Activated naive CD4-positive, alpha-beta T cell treated with anti-CD3 and anti-CD28 coated beads, Interleukin-2, amount 50 U/mL, for 24 hours (primary cell): ENCODE results near the gene CD59.
"Not testable (repeated sequence)": the region's sequence is repeated elsewhere in the genome, so short reads cannot be mapped to it uniquely, and the experiment has no call there.

Experiments
- H3K27ac Mint-ChIP-seq: one replicate; pipeline ENCODE4 v1.8.0; 2021; ENCODE audit warnings: mild to moderate bottlenecking, mixed read lengths
- H3K27me3 Mint-ChIP-seq: one replicate; pipeline ENCODE4 v1.8.0; 2021; ENCODE audit warnings: mixed read lengths
- H3K36me3 Mint-ChIP-seq: one replicate; pipeline ENCODE4 v1.8.0; 2021; ENCODE audit warnings: mixed read lengths
- H3K4me1 Mint-ChIP-seq: one replicate; pipeline ENCODE4 v1.8.0; 2021; ENCODE audit warnings: mixed read lengths
- H3K4me3 Mint-ChIP-seq: one replicate; pipeline ENCODE4 v1.8.0; 2021; ENCODE audit warnings: mild to moderate bottlenecking, mixed read lengths
- H3K9me3 Mint-ChIP-seq: one replicate; pipeline ENCODE4 v1.8.0; 2021; ENCODE audit warnings: mixed read lengths

CD59 gene

DNA sequence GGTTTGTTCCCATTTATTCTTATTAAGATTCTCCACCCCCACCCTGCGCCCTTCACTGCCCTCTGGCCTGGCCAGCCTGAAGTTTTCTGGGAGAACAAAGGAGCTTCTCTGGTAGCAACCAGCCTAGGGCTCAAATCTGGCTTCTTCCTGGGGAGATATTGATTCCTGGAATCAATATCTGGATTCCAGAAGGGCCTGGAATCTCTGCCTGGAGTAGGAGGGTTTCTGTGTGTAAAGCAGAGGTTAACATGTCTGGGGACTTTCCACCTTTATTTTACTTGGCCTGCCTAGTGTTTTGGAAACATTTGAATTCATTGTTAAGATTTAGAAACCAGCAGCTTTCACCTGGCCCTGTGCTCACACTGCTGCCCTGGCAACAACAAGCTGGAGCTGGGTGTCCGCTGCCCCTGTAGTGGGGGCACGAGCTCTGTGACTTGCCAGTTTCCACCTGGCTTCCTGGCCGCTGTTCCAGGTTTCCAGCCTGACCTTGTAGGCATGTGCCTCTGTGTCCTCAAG is 41.1 kb downstream of the CD59 start:
- Mint-ChIP-seq H3K27ac (no peak overlapping the region), H3K9me3 (no peaks in the 10 kb centered on the region), H3K27me3 (peaks cover 1% of the 10 kb centered on the region), H3K4me3 (no peak overlapping the region), H3K4me1 (no peaks in the 10 kb centered on the region), H3K36me3 (no peaks in the 10 kb centered on the region)

DNA sequence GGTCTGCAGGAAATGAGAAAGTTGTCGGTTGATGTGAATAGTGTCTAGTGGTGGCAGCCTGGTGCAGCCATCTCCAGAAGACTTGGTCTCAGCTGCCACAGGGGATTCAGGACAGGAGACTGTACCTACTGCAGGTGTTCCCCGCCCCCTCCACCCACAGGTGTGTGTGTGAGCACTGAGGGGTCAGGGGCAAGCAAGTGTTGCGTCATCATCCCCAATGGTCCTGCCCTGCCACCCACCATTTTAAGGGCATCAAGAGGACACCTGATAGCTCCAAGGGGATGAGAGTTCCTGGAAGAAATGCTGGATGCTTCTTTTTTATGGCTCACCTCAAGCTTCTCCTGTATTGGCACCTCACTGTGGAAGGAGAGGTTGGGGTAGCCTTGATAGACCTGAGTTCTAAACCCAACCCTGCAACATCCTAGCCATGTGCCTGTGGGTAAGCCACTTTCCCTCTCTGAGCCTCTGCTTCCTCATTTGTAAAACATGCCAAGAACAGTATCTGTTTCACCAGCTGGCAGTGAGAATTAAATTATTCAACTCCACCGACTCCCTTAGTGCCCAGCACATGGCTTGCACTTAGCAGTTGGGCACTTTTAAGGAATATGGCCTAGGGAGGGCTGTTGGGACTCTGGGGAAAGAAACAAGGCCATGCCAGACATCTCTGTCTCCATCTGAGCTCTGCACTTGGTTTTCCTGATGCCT is 41.7 kb downstream of the CD59 start:
- Mint-ChIP-seq H3K4me3 (no peak overlapping the region), H3K9me3 (no peaks in the 10 kb centered on the region), H3K36me3 (no peaks in the 10 kb centered on the region), H3K4me1 (no peaks in the 10 kb centered on the region), H3K27ac (no peak overlapping the region), H3K27me3 (peaks cover 1% of the 10 kb centered on the region)

GRCh38 chr11:33692541-33692940 is 43.7 kb downstream of the CD59 start:
- Mint-ChIP-seq H3K36me3 (no peaks in the 10 kb centered on the region), H3K27me3 (peaks cover 1% of the 10 kb centered on the region), H3K4me3 (no peak overlapping the region), H3K27ac (no peak overlapping the region), H3K4me1 (no peaks in the 10 kb centered on the region), H3K9me3 (no peaks in the 10 kb centered on the region)

DNA sequence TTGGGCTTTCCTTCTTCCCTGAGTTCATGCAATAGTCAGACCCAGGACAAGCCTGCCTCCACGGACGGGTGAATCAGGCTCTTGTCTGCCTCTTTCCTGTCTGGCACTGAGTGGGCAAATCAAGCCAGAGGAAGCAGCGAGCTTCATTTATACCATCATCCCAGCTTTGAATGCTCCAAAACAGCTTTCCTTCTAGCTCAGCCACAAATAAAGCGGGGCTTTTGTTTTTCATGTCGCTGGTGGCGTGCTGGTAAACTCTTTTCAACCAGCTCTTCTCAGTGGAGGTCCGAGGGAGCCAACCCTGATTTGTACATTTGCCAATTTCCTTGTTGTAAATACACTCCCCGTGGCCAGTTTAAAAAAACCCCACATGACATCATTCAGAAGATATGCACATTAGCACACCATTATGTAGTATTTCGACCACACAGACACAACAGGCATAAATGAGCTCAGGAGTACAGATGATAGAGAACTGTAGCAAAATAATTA is 44.2 kb downstream of the CD59 start:
- no peaks in the 10 kb centered on the region for H3K36me3 Mint-ChIP-seq
- H3K27me3 Mint-ChIP-seq, result peaks cover 1% of the 10 kb centered on the region
- H3K4me3 Mint-ChIP-seq, result no peak overlapping the region
- H3K27ac Mint-ChIP-seq, result no peak overlapping the region
- H3K9me3 Mint-ChIP-seq, result no peaks in the 10 kb centered on the region
- H3K4me1 Mint-ChIP-seq, result no peaks in the 10 kb centered on the region

DNA sequence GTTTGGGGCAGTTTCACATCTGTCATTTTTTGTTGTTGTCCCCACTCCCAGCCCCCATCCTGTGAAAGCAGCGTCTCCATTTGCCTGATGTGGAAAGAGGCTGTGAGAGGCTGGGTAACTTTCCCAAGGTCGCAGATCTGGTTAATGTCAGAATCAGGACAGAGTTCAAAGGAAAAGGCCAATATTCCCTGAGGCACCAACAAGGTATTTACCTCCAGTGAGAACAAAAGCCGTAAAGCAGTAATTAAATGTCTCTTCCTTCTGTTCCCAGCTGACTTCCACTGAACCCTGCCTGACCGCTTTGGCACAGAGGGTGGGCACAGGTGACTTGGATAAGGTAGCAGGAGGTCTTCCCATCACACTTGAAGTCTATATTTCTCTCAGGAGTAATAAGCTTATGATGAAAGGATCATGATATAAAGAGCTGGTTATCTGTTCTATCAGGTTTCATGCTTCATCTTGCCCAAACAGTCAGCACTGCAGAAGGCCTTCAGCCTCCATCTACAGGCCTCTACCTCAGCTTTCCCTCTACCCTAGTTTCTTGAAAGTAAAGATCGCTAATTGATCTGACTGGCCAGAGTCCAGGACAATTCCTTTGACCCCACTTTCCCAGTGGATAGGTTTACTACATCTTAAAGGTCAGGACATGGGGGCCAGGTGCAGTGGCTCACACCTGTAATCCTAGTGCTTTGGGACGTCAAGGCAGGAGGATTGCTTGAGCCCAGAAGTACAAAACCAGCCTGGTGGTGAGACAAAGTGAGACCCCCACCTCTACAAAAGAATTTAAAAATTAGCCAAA is 45.0 kb downstream of the CD59 start:
- Mint-ChIP-seq H3K4me3 (no peak overlapping the region), H3K9me3 (no peaks in the 10 kb centered on the region), H3K36me3 (no peaks in the 10 kb centered on the region), H3K27ac (no peak overlapping the region), H3K27me3 (peaks cover 1% of the 10 kb centered on the region), H3K4me1 (no peaks in the 10 kb centered on the region)

DNA sequence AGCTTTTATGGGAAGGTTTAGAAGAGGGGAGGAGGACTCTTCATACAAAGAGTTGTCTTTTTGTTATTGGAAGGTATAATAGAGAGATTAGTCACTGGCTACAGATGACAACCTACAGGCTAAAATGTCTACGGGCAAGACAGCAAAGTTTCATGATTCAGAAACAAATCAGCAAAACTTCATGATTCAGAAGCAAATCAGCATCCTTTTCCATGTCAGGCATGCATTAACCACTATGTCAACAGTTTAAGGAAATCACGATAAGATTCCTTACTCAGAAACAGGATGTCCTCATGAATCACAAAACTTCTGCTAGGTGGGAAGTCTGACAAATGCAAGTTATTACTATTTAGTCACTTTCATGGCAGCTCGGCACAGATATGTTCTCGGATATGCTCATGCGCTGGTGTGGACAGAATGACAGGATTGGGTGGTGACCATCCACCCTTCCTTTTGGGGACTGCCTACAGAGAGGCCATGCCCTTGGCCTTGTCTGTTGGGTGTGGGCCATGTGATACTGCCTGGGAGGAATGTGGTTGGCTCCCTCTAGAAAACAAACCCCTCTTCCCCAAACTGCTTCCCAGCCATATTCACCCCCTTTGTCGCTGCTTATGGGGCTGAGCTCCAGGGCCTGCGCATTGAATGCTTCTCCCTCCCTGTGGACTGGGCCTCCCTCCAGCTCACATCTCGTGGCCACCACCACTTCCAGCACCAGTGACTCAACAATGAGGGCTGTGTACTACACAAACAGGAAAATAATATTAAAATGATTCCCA is 45.7 kb downstream of the CD59 start:
- Mint-ChIP-seq H3K4me1 (no peaks in the 10 kb centered on the region), H3K27ac (no peak overlapping the region), H3K36me3 (no peaks in the 10 kb centered on the region), H3K9me3 (no peaks in the 10 kb centered on the region), H3K4me3 (no peak overlapping the region), H3K27me3 (peaks cover 1% of the 10 kb centered on the region)

DNA sequence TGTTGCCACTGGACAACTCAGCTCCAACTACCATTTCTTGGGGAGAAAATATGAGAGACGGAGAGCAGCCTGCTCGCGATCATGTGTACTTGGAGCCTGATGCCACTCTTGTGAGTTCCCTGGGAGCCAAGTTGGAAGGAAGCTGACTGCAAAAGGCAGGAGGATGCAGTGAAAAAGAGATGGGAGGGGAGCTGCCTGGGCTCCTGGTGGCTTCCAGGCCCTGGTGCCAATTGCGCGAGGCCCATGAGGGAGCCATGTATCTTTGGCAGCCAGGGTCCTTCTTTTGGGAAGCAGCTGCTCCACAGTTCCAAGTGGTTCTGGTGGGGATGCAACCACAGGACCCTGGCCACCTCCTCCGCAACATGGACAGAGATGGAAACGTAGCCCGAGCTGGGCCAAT is 46.7 kb downstream of the CD59 start:
- Mint-ChIP-seq H3K27ac (no peak overlapping the region), H3K4me3 (no peak overlapping the region), H3K27me3 (peaks cover 1% of the 10 kb centered on the region), H3K9me3 (no peaks in the 10 kb centered on the region), H3K36me3 (no peaks in the 10 kb centered on the region), H3K4me1 (no peaks in the 10 kb centered on the region)

- peaks cover 5% of the 10 kb centered on the region for H3K27me3 Mint-ChIP-seq
- no peak overlapping the region for H3K27ac Mint-ChIP-seq
- H3K4me1 Mint-ChIP-seq, result no peaks in the 10 kb centered on the region
- no peaks in the 10 kb centered on the region for H3K36me3 Mint-ChIP-seq
- no peak overlapping the region for H3K4me3 Mint-ChIP-seq
- no peaks in the 10 kb centered on the region for H3K9me3 Mint-ChIP-seq
Observed at GRCh38 chr11:33689085-33689484, 47.1 kb downstream of the CD59 start.

- Mint-ChIP-seq H3K36me3 (no peaks in the 10 kb centered on the region), H3K27ac (no peak overlapping the region), H3K4me3 (no peak overlapping the region), H3K4me1 (no peaks in the 10 kb centered on the region), H3K9me3 (no peaks in the 10 kb centered on the region), H3K27me3 (peaks cover 5% of the 10 kb centered on the region)
Observed at GRCh38 chr11:33687733-33688479, 48.3 kb downstream of the CD59 start.

GRCh38 chr11:33685082-33685481 is 51.1 kb downstream of the CD59 start:
- Mint-ChIP-seq H3K27me3 (peaks cover 22% of the 10 kb centered on the region), H3K4me3 (no peak overlapping the region), H3K27ac (no peak overlapping the region), H3K4me1 (no peaks in the 10 kb centered on the region), H3K36me3 (peaks cover 2% of the 10 kb centered on the region), H3K9me3 (no peaks in the 10 kb centered on the region)

GRCh38 chr11:33684003-33684706 is 52.1 kb downstream of the CD59 start:
- Mint-ChIP-seq H3K27me3 (peaks cover 26% of the 10 kb centered on the region), H3K36me3 (peaks cover 2% of the 10 kb centered on the region), H3K4me3 (no peak overlapping the region)

DNA sequence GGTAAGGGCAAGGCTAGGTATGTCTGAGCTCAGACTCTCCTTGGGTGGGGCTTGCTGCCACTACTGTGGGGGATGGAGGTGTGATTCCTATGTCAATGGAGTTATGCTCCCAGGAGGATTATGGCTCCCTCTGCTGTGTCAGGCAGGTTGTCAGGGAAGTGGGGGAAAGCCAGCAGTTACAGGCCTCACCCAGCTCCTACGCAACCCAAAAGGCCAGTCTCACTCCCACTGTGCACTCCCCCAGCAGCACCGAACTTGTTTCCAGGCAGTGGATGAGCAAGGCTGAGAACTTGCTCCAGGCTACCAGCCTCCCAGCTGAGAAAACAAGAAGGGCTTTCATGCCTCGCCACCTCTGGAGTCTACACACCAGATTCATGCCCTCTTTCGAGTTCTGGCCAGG is 53.8 kb downstream of the CD59 start:
- H3K4me3 Mint-ChIP-seq, result no peak overlapping the region
- peaks cover 32% of the 10 kb centered on the region for H3K27me3 Mint-ChIP-seq
- no peak overlapping the region for H3K27ac Mint-ChIP-seq
- no peaks in the 10 kb centered on the region for H3K4me1 Mint-ChIP-seq
- peaks cover 9% of the 10 kb centered on the region for H3K9me3 Mint-ChIP-seq
- H3K36me3 Mint-ChIP-seq, result peaks cover 2% of the 10 kb centered on the region

More at GRCh38 chr11:33684003-33684706, 52.1 kb downstream of the CD59 start:
- Mint-ChIP-seq H3K27ac (no peak overlapping the region), H3K9me3 (no peaks in the 10 kb centered on the region), H3K4me1 (no peaks in the 10 kb centered on the region)

DNA sequence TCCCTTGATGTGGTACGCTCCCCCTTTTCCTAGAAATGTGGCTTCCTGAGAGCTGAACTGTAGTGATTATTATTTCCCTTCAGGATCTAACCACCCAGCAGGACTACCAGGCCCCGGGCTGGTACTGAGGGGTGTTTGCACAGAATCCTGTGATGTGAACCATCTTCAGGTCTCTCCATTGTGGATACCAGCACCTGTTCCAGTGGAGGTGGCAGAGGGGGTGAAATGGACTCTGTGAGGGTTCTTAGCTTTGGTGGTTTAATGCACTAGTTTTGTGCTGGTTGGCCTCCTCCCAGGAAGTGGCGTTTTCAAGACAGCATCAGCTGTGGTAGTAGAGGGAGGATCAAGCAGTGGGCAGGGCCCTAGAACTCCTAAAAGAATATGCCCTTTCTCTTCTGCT is 54.2 kb downstream of the CD59 start:
- Mint-ChIP-seq H3K4me1 (no peaks in the 10 kb centered on the region), H3K4me3 (no peak overlapping the region), H3K27ac (no peak overlapping the region), H3K36me3 (peaks cover 2% of the 10 kb centered on the region), H3K9me3 (peaks cover 13% of the 10 kb centered on the region), H3K27me3 (peaks cover 35% of the 10 kb centered on the region)

DNA sequence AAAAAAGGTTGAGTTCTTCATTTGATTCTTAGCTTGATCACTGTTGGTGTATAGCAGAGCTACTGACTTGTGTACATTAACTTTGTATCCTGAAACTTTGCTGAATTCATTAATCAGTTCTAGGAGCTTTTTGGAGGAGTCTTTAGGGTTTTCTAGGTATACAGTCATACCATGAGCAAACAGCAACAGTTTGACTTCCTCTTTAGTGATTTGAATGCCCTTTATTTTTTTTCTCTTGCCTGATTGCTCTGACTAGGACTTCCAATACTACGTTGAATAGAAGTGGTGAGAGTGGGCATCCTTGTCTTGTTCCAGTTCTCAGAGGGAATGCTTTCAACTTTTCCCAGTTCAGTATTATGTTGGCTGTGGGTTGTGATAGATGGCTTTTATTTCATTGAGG is 57.6 kb downstream of the CD59 start:
- Mint-ChIP-seq H3K27me3 (peaks cover 33% of the 10 kb centered on the region), H3K9me3 (peaks cover 14% of the 10 kb centered on the region)
- H3K4me1 Mint-ChIP-seq, H3K36me3 Mint-ChIP-seq, H3K4me3 Mint-ChIP-seq, H3K27ac Mint-ChIP-seq: not testable (repeated sequence)
